Measurements from ENCODE around the gene AK5.

The AK5 gene

GRCh38 chr1:77550135-77550534 lies 268.3 kb downstream of the AK5 start:
- no peak for DNase-seq

GRCh38 chr1:77552626-77553025 lies 270.8 kb downstream of the AK5 start:
- no peak for DNase-seq

- no peak for DNase-seq
These were observed 271.9 kb downstream of the AK5 start for GRCh38 chr1:77553568-77554291.

DNA sequence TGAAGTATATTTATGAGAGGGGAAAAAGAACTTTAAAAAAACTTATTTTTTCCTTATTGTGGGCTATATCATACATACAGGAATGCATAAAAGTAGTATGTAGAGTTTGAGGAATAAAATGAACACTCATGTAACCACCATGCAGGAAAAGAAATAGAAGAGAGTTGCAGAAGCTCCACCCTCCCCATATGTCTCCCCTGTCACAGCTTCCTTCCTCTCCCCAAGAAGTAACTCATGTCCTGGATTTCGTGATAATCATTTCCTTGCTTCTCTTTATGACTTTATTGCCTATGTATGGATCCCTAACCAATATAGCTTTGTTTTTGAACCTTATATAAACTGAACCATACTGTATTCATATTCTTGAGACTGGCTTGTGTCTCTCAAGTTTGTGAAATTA lies 274.2 kb downstream of the AK5 start:
- no peak for DNase-seq

DNA sequence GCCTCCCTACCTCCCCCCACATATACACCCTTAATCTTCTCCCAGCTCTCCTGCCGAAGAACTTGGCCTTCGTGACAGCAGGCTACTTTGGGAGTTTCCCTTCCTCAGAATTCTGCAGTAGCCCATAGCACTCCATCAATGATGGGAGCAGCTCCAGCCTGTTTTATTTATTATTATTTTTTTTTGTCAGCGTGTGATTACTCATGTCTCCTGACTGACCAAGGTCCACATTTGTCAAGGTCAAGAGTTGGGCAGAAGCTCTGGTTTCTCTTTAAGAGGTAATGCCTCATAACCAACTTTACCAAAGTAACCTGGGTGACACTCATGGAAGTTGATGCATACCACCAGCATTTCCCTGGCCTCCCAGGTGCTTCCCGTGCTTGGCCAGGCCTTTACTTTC lies 275.2 kb downstream of the AK5 start:
- DNase-seq = no peak

DNA sequence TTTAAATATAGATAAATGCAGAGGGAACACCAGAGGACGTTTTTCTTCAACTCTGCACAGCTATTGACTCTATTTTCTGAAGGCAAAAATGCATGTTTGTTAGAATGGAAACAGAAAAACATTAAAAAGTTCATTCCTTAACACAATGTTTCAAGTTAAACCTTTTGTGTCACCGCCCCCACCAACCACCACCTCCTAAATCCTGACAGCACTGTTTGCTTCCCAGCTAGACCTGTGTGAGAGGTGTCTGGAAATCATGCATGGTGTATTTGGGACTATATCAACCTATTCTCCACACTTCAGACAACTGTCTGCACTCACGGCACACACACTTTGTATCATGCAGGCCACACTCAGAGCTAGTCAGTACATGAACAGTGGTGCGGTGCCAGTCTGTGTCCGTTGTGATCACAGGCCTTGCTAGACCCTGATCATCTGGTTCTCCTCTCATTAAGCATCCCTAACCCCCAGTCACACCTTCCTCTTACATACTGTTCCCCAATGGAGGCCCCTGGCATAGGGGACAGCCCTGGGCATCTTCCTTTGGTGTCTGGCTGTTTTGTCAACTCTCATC lies 276.9 kb downstream of the AK5 start:
- no peak for DNase-seq

DNA sequence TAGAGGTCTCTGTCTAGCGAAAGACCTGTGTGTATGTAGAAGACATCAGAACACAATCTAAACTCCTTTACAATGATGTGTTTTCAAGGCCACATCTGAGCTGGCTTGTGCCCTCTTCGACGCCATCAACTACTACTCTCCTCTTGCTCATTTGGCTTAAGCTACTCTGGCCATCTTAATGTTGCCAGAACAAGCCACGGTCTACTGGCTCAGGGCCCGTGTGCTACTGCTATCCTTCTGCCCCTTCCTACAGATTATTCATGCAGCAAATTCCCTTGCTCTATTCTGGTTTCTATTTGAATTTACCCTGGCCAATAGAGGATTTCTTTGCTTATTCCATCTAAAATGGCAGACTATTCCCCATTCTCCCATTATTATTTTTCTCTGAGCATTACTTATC lies 278.9 kb downstream of the AK5 start:
- DNase-seq = no peak

DNA sequence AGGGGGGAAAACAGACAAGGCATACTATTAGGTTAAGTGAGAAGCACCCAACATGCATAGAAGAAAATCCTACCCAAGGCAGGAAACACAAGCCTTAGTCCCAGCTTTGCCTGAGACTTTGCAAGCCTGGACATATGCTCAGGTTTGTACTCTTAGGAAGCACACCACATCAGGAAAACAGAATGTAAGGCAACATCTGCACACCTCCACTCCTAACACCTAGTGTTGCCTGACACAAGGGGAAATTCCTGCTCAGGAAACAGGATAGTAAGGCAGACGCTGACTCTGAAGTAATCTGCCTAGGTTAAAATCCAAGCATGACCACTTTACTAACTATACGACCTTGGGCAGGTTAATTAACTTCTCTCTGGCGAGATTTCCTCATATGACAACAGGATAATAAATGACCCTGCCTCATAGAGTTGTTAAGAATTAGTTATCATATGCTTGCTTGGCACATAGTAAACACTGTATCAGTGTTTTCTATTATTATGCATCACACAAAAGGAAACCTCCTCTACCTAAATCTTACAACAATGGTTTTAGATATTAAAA lies 280.9 kb downstream of the AK5 start:
- DNase-seq = no peak

DNA sequence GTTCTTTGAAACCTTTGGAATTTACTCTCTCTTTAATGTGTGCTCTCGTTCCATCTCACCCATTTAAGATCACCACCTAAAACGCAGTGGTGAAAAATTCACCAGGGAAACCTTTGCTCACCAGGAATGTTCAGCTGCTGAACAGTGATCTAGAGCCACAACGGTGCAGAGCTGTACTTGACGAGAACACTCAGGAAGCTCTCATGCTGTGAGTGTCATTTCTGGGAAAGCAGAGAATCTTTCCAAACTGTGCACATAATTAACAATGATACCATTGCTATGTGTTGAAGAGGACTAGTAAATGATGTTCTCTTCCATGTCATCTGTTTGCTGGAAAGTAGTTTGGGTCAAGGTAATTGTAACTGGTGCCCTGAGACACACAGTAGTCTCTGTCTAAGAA lies 283.5 kb downstream of the AK5 start:
- DNase-seq = no peak

DNA sequence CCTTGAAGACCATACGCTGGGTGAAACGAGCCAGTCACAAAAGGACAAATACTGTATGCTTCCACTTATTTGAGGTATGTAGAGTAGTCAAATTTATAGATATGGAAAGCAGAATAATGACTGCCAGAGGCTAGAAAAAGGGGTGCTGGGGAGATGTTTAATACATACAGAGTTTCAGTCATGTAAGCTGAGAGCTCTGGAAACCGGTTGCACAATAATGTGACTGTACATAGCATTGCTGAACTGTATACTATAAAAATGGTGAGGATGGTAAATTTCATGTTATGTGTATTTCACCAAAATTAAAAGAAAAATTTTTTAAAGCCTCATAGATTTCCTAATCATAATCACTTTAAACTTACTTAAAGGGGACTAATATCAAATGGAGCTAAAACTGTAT lies 289.8 kb downstream of the AK5 start:
- no peak for DNase-seq

GRCh38 chr1:77579547-77579946 lies 297.7 kb downstream of the AK5 start:
- DNase-seq = no peak

GRCh38 chr1:77582905-77583304 lies 301.1 kb downstream of the AK5 start:
- DNase-seq = no peak

- no peak for DNase-seq
These were observed 301.7 kb downstream of the AK5 start for GRCh38 chr1:77583483-77583882.

DNA sequence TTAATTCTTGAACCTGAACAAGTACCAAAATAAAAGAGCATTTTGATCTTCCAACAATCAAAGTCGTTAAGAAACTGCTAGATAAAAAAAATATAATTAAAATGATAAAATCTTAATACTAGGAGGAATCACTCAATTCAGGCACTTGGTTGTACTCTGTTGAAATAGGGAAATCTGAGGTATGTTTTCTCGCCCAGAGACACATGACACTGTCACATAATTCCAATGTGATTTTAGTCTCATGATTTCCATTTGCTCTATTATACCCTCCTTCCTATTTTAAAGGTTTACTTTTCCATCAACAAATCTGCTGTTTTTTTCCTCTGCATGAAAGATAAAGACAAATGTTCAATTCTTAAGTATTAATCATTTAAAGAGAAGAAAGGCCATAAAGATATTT lies 303.1 kb downstream of the AK5 start:
- no peak for DNase-seq

GRCh38 chr1:77585610-77586314 lies 303.9 kb downstream of the AK5 start:
- no peak for DNase-seq

DNA sequence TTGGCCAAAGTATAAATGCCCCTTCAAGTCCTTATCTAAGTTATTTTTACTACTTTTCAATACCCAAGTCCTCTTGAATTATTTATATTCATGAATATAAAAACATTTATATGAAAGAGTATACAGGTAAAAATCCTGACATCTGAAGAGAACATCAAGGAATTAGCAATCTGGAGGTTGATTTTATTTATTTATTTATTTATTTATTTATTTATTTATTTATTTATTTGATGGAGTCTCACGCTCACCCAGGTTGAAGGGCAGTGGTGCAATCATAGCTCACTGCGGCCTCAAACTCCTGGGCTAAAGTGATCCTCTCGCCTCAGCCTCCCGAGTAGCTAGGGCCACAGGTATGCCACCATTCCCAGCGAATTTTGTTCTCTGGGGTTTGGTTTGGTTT lies 307.4 kb downstream of the AK5 start:
- no peak for DNase-seq

DNA sequence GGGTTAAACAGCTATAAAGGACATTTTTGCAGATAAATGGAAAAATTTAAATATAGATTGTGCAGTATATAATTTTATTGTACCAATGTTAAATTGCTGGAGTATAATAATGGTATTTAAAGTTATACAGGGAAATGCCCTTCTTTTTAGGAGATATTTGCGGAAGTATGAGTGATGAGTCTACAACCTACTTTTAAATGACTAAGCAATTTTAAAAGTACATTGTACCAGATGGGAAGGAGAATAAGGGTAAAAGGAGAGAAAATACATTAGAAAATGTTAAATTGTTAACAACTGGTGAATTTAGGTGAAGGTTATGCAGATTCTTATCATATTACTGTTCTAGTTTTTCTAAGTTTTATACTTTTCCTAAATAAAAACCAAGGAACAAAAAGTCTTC lies 308.8 kb downstream of the AK5 start:
- DNase-seq = no peak

DNA sequence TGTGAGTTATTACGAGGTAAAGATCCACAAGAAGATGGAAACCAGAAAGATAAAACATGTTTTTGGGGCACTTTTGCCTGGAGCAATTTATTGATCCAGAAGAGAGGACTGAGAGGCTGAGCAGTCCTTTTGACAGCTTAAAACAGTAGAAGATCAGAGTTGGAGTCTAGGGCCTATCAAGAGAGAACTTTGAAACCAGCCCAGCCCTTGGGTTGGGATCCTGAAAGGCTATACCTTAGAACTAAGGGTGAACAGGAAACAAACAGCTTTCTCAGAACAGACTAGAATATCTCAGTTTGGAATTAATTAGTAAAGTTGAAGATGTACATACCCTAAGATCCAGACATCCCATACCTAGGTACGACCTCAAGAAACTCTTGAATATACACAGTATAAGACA lies 311.1 kb downstream of the AK5 start:
- DNase-seq = no peak

DNA sequence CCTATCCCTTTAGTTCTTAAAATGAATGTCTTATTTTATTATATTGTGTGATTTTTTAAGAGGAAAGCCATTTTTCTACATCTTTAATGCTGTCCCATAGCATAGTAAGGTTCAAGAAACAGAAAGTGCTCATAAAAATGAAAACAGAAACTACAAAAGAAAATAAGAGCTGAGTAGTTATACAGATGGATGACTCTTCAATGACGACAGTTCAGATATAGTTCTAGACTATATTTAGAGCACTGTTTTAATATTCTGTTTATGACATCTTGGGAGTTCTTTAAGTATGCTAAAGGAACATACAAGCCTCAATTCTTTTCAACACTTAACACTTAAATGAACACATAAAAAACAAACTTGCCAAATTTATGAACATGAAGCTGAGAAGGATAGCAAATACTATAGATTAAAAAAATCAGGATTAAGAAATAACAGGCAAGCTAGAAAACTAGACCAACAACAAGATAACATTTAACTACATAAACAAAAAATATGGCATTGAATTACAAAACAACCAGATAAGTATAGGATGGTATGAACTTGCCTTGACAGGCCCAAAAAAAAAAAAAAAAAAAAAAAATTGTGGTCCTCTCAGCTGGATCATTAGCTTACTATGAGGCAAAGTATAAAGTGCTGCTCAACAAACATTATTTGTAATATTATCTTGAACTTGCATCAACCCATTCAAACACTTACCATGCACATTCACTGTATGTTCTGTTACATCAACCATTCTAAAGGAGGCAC lies 312.7 kb downstream of the AK5 start:
- no peak for DNase-seq

GRCh38 chr1:77597310-77597709 lies 315.5 kb downstream of the AK5 start:
- no peak for DNase-seq

DNA sequence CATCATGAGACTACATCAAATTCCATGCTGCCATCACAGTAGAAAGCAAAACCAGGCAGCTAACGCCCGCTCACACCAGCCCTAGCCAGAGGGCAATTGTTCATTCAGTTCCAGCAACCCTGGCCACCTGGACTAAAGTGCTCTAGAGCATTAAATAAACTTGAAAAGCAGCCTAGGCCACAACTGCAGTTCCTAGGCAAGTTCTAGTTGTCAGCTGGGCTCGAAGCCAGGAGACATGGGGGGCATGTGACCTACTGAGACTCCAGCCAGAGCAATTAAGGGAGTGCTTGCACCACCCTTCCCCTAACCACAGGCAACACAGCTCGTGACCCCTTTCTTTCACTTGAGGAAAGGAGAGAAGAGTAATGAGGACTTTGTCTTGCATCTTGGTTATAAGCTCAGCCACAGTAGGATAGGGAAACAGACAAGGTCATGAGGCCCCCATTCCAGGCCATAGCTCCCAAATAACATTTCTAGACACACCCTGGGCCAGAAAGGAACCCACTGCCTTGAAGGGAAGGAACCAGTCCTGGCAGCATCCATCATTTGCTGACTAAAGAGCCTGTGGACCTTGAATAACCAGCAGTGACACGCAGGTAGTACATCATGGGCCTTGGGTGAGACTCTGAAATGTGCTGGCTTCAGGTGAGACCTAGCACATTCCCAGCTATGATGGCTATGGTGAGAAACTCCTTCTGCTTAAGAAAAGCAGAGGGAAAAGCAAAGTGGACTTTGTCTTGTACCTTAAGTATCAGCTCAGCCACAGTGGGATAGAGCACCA lies 323.6 kb downstream of the AK5 start:
- DNase-seq = peak; percentile 16

GRCh38 chr1:77608893-77609292 lies 327.1 kb downstream of the AK5 start:
- no peak for DNase-seq

Data from HCEC 1CT (cell line).